Vagina (tissue), 2 donors: Measurements from ENCODE around the gene MBD6.

Experiments used
- POLR2AphosphoS5 ChIP-seq, 2 donors: sonication (generic); formaldehyde crosslinking; IDR thresholded peaks; one replicate each; pipeline ENCODE4 v1.9.0; 2017; ENCODE audit warnings: antibody characterized with exemption in 2 of 2, mild to moderate bottlenecking in 2 of 2, low read depth in 1 of 2; ENCODE audit not compliant: insufficient read depth in 1 of 2
- TF ChIP-seq, protein P1 (sequence below), 3 experiments: fragments of 450-650 bp in 2 of 3; fragments of 200-600 bp in 1 of 3; sonication (generic) in 1 of 3; IDR thresholded peaks; one replicate each; pipeline ENCODE4 v1.5.1; 2017 to 2019; ENCODE audit warnings: antibody characterized with exemption in 3 of 3, mild to moderate bottlenecking in 2 of 3, moderate library complexity in 2 of 3

- TF ChIP-seq, protein P1, sequence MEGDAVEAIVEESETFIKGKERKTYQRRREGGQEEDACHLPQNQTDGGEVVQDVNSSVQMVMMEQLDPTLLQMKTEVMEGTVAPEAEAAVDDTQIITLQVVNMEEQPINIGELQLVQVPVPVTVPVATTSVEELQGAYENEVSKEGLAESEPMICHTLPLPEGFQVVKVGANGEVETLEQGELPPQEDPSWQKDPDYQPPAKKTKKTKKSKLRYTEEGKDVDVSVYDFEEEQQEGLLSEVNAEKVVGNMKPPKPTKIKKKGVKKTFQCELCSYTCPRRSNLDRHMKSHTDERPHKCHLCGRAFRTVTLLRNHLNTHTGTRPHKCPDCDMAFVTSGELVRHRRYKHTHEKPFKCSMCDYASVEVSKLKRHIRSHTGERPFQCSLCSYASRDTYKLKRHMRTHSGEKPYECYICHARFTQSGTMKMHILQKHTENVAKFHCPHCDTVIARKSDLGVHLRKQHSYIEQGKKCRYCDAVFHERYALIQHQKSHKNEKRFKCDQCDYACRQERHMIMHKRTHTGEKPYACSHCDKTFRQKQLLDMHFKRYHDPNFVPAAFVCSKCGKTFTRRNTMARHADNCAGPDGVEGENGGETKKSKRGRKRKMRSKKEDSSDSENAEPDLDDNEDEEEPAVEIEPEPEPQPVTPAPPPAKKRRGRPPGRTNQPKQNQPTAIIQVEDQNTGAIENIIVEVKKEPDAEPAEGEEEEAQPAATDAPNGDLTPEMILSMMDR (IDR thresholded peaks at IDR 0.05) = no peak
- no peak for TF ChIP-seq POLR2AphosphoS5 (IDR thresholded peaks at IDR 0.05; ENCODE audit: insufficient read depth in 1 of 2, low read depth in 1 of 2)
Observed at GRCh38 chr12:57554453-57554852, 31.8 kb downstream of the MBD6 start.
